ENCODE data around the gene CADM1.

DNA sequence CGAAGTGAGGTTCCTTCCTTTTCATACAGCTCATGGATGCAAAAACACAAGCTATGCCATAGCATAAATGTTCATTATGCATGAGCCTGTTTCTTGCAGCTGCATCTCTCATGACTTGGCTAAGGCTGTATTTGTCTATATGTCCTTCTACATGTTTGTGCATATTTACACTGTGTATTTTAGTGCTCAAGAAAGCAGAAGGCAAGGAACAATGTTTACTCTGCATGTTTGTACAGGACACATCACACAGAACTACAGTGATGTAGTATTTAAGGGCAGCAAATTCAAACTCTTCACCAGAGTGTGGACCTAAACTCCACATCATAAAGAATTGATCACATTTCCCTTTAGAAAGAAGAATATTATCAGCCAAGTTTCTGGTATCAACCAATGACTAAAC is 170.3 kb downstream of the CADM1 start:
- TF ChIP-seq, protein P1, sequence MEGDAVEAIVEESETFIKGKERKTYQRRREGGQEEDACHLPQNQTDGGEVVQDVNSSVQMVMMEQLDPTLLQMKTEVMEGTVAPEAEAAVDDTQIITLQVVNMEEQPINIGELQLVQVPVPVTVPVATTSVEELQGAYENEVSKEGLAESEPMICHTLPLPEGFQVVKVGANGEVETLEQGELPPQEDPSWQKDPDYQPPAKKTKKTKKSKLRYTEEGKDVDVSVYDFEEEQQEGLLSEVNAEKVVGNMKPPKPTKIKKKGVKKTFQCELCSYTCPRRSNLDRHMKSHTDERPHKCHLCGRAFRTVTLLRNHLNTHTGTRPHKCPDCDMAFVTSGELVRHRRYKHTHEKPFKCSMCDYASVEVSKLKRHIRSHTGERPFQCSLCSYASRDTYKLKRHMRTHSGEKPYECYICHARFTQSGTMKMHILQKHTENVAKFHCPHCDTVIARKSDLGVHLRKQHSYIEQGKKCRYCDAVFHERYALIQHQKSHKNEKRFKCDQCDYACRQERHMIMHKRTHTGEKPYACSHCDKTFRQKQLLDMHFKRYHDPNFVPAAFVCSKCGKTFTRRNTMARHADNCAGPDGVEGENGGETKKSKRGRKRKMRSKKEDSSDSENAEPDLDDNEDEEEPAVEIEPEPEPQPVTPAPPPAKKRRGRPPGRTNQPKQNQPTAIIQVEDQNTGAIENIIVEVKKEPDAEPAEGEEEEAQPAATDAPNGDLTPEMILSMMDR (IDR thresholded peaks at IDR 0.05) = no peak
- no peak for TF ChIP-seq EP300 (IDR thresholded peaks at IDR 0.05)
